H1 (cell line): ENCODE results near the gene PPP1R9A.

Source experiments
- BACH1 ChIP-seq: IDR thresholded peaks from 2 replicates; pipeline ENCODE4 v1.6.1; 2012; ENCODE audit warnings: low read length, improper control_type of control experiment
- CHD7 ChIP-seq: fragments of 300-600 bp; sonication (generic); IDR thresholded peaks from 2 replicates; pipeline ENCODE4 v1.7.1; 2012; ENCODE audit warnings: low read length, moderate library complexity, mild to moderate bottlenecking, inconsistent platforms; ENCODE audit not compliant: insufficient replicate concordance
- CTCF ChIP-seq, 3 experiments: IDR thresholded peaks; 1 replicate in 2 of 3; 2 replicates in 1 of 3; pipeline versions ENCODE4 v1.5.1 to v1.6.1; 2011; ENCODE audit warnings: low read length in 3 of 3, mild to moderate bottlenecking in 3 of 3, inconsistent platforms in 2 of 3, low read depth in 1 of 3, moderate library complexity in 1 of 3; ENCODE audit not compliant: insufficient read depth in 1 of 3; ENCODE audit errors: control extremely low read depth in 1 of 3
- GABPA ChIP-seq: IDR thresholded peaks from 2 replicates; pipeline ENCODE4 v1.6.1; 2011; ENCODE audit warnings: mild to moderate bottlenecking, low read length, moderate library complexity, borderline replicate concordance; ENCODE audit not compliant: insufficient read depth
- GTF2F1 ChIP-seq: IDR thresholded peaks from 2 replicates; pipeline ENCODE4 v1.6.1; 2012; ENCODE audit warnings: low read depth, low read length, improper control_type of control experiment, borderline replicate concordance
- KDM4A ChIP-seq: IDR thresholded peaks from one replicate; pipeline ENCODE4 v1.7.1; 2012; ENCODE audit warnings: low read depth, mild to moderate bottlenecking, moderate library complexity, low read length, inconsistent platforms; ENCODE audit not compliant: severe bottlenecking
- MAX ChIP-seq: IDR thresholded peaks from 2 replicates; pipeline ENCODE4 v1.6.1; 2012; ENCODE audit warnings: inconsistent platforms
- NANOG ChIP-seq: IDR thresholded peaks from 2 replicates; pipeline ENCODE4 v1.6.1; 2011; ENCODE audit warnings: low read length, low read depth, mild to moderate bottlenecking, inconsistent platforms; ENCODE audit not compliant: insufficient read depth, poor library complexity, severe bottlenecking
- POLR2AphosphoS5 ChIP-seq: IDR thresholded peaks from 2 replicates; pipeline ENCODE4 v1.6.1; 2011; ENCODE audit warnings: low read depth, low read length
- TEAD4 ChIP-seq: IDR thresholded peaks from 2 replicates; pipeline ENCODE4 v1.6.1; 2012; ENCODE audit warnings: low read depth, low read length, inconsistent platforms, mixed read lengths
- YY1 ChIP-seq: IDR thresholded peaks from 2 replicates; pipeline ENCODE4 v1.6.1; 2011; ENCODE audit warnings: low read depth, mild to moderate bottlenecking, low read length

- TF ChIP-seq CTCF (IDR thresholded peaks at IDR 0.05; ENCODE audit: control extremely low read depth in 1 of 3, insufficient read depth in 1 of 3, low read depth in 1 of 3, low read length in 3 of 3) (no peak), MAX (no peak), GTF2F1 (no peak), CHD7 (no peak), NANOG (no peak), GABPA (no peak), BACH1 (no peak), TEAD4 (no peak), POLR2AphosphoS5 (no peak), KDM4A (no peak), YY1 (no peak)
These were observed 4.7 kb downstream of the PPP1R9A start for GRCh38 chr7:94912085-94912484.
